Lower lobe of right lung (tissue), 2 donors: ENCODE results near the gene C3. TPM values are rescaled to one million over a fixed set of nuclear protein-coding genes. Genes with fewer than 3 reads are reported as not detected.

Experiments used
- ATAC-seq, 2 donors: fragments of 200-7000 bp; cut with Tn5 transposase; one replicate each; pipeline ENCODE4 v1.9.1; 2020 to 2022; ENCODE audit warnings: mild to moderate bottlenecking in 2 of 2, moderate library complexity in 2 of 2
- DNase-seq: peaks from one replicate; pipeline ENCODE4 v3.0.0-alpha.2; 2020
- H3K27ac ChIP-seq: fragments of 200-600 bp; one replicate; pipeline ENCODE4 v1.8.0; 2022
- H3K27me3 ChIP-seq: fragments of 200-600 bp; one replicate; pipeline ENCODE4 v1.8.0; 2022; ENCODE audit warnings: low read depth
- H3K36me3 ChIP-seq: fragments of 200-600 bp; one replicate; pipeline ENCODE4 v1.8.0; 2022; ENCODE audit warnings: mild to moderate bottlenecking
- H3K4me1 ChIP-seq: fragments of 200-600 bp; one replicate; pipeline ENCODE4 v1.8.0; 2022
- H3K4me3 ChIP-seq: fragments of 200-600 bp; one replicate; pipeline ENCODE4 v1.8.0; 2022; ENCODE audit warnings: mild to moderate bottlenecking
- H3K9me3 ChIP-seq: fragments of 200-600 bp; one replicate; pipeline ENCODE4 v1.8.0; 2022
- CTCF ChIP-seq: fragments of 200-600 bp; IDR thresholded peaks from one replicate; pipeline ENCODE4 v1.8.0; 2022; ENCODE audit warnings: antibody characterized with exemption, mild to moderate bottlenecking
- intact Hi-C: fragments of 100-400 bp; cut with DNase I; formaldehyde crosslinking; loops from one replicate; pipeline ENCODE4 v1.11.0; 2022
- total RNA-seq: library from RNA; stranded (reverse); fragmentation: NEBNext Ultra II Directional; extraction: Animal tissue kit (Norgen Biotek cat#: 25700); gene quantifications from one replicate; pipeline ENCODE4 v1.2.1, GENCODE V29; 2021
- donor health status: DM: no; HTN: yes; CAD: no; lungs with severe emphysema.

C3 gene
- total RNA-seq, 1 donor from 2014 or later: 1,321 TPM

GRCh38 chr19:6700586-6701316 is 19.7 kb downstream of the C3 start:
- no peak for TF ChIP-seq CTCF
- ATAC-seq (no peak), DNase-seq (no peak)
- Histone ChIP-seq H3K27ac (no peak overlapping the region), H3K27me3 (no peaks in the 10 kb centered on the region), H3K4me3 (no peak overlapping the region), H3K4me1 (no peaks in the 10 kb centered on the region), H3K36me3 (peaks cover 71% of the 10 kb centered on the region), H3K9me3 (no peaks in the 10 kb centered on the region)
- intact Hi-C loops: no loop called here

- intact Hi-C loops: no loop called here
- H3K4me3 ChIP-seq: no peak overlapping the region
- H3K27ac ChIP-seq: no peak overlapping the region
Measured at GRCh38 chr19:6699935-6700334, 20.5 kb downstream of the C3 start.

GRCh38 chr19:6697291-6697690 is 23.2 kb downstream of the C3 start:
- H3K27me3 ChIP-seq: no peaks in the 10 kb centered on the region
- H3K4me3 ChIP-seq: no peak overlapping the region
- H3K9me3 ChIP-seq: no peaks in the 10 kb centered on the region
- no peak for ATAC-seq
- no peaks in the 10 kb centered on the region for H3K4me1 ChIP-seq
- peaks cover 82% of the 10 kb centered on the region for H3K36me3 ChIP-seq
- no peak for DNase-seq
- intact Hi-C loops: no loop called here
- no peak for TF ChIP-seq CTCF
- no peak overlapping the region for H3K27ac ChIP-seq

More at GRCh38 chr19:6699935-6700334, 20.5 kb downstream of the C3 start:
- no peak for ATAC-seq
- no peak for TF ChIP-seq CTCF
- Histone ChIP-seq H3K9me3 (no peaks in the 10 kb centered on the region), H3K4me1 (no peaks in the 10 kb centered on the region), H3K27me3 (no peaks in the 10 kb centered on the region), H3K36me3 (peaks cover 79% of the 10 kb centered on the region)
- DNase-seq: no peak

- no peaks in the 10 kb centered on the region for H3K27me3 ChIP-seq
- H3K27ac ChIP-seq: no peak overlapping the region
- ATAC-seq: peak in 1 of 2 donors; percentile 23
- intact Hi-C loops: no loop called here
- no peak for TF ChIP-seq CTCF
- no peaks in the 10 kb centered on the region for H3K9me3 ChIP-seq
- peaks cover 78% of the 10 kb centered on the region for H3K36me3 ChIP-seq
- no peak overlapping the region for H3K4me3 ChIP-seq
- no peaks in the 10 kb centered on the region for H3K4me1 ChIP-seq
- DNase-seq: no peak
Measured at GRCh38 chr19:6696239-6696820, 24.1 kb downstream of the C3 start.

GRCh38 chr19:6694147-6694815 is 26.2 kb downstream of the C3 start:
- intact Hi-C loops: no loop called here
- TF ChIP-seq CTCF: no peak
- Histone ChIP-seq H3K4me1 (no peaks in the 10 kb centered on the region), H3K27me3 (no peaks in the 10 kb centered on the region), H3K9me3 (no peaks in the 10 kb centered on the region), H3K27ac (no peak overlapping the region), H3K36me3 (peaks cover 88% of the 10 kb centered on the region), H3K4me3 (no peak overlapping the region)
- ATAC-seq: peak; percentile 31 to 36
- no peak for DNase-seq
